GM10248 (cell line): ENCODE measurements around the gene ANK3.

Experiments used
- CTCF ChIA-PET: fragments of 300-600 bp; sonication (Branson Sonifier 250); formaldehyde crosslinking; extraction: SDS; loops from one replicate; lab custom pipeline; 2021; ENCODE audit warnings: antibody characterized with exemption; lab: Yijun Ruan, JAX
- POLR2A ChIA-PET: fragments of 350-650 bp; sonication (Branson Sonifier 250); formaldehyde crosslinking; extraction: SDS; loops from one replicate; lab custom pipeline; 2020; ENCODE audit warnings: antibody characterized with exemption; lab: Yijun Ruan, JAX
- DNase-seq: peaks from one replicate; pipeline ENCODE4 v3.0.0; 2012; ENCODE audit errors: extremely low spot score
- TF ChIP-seq, protein P1 (sequence below): IDR thresholded peaks from 2 replicates; pipeline ENCODE4 v1.5.1; 2012; ENCODE audit warnings: mild to moderate bottlenecking, low read depth; ENCODE audit errors: extremely low read depth, missing control alignments, control extremely low read depth

ANK3 gene

GRCh38 chr10:60155943-60156683 lies 233.6 kb downstream of the ANK3 start:
- TF ChIP-seq, protein P1, sequence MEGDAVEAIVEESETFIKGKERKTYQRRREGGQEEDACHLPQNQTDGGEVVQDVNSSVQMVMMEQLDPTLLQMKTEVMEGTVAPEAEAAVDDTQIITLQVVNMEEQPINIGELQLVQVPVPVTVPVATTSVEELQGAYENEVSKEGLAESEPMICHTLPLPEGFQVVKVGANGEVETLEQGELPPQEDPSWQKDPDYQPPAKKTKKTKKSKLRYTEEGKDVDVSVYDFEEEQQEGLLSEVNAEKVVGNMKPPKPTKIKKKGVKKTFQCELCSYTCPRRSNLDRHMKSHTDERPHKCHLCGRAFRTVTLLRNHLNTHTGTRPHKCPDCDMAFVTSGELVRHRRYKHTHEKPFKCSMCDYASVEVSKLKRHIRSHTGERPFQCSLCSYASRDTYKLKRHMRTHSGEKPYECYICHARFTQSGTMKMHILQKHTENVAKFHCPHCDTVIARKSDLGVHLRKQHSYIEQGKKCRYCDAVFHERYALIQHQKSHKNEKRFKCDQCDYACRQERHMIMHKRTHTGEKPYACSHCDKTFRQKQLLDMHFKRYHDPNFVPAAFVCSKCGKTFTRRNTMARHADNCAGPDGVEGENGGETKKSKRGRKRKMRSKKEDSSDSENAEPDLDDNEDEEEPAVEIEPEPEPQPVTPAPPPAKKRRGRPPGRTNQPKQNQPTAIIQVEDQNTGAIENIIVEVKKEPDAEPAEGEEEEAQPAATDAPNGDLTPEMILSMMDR: no peak
- POLR2A ChIA-PET: no interaction called here
- no peak for DNase-seq
- CTCF ChIA-PET: interaction anchor here (1.0 to 1.1 kb wide), 3 partner anchors 10 to 17 kb away, joined by 3 to 4 read pairs (median 3); no protein-coding TSS in a partner anchor

GRCh38 chr10:60155099-60155877 lies 234.4 kb downstream of the ANK3 start:
- DNase-seq: no peak
- ChIA-PET CTCF (interaction anchor here (1.0 to 1.1 kb wide), 2 partner anchors 16 to 18 kb away, joined by 3 to 4 read pairs; no protein-coding TSS in a partner anchor), POLR2A (no interaction called here)
- TF ChIP-seq, protein P1: no peak

DNA sequence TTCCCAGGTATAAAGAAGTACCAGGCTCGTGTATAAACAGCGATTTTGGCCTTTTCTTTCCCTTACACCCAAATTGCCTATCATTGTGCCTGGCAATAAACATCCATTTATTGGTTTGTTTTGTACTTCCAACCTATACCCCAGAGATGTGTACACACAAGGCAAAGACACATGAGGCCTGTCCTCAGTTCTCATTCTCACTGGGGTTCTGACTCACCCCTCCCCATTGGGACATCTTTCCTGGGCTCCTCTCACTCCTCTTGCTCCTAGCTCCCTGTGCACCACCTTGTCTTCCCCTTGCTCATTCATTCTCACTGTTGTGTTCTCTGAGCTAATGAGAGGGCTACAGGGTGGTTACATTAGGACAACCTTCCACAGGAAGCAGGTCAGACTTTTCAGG lies 240.7 kb downstream of the ANK3 start:
- POLR2A ChIA-PET: interaction anchor here (0.5 kb wide), 1 partner anchor 82 kb away, joined by 4 read pairs; no protein-coding TSS in a partner anchor
- CTCF ChIA-PET: interaction anchor here (1.4 kb wide), 1 partner anchor 34 kb away, joined by 3 read pairs; no protein-coding TSS in a partner anchor
- DNase-seq: no peak
- TF ChIP-seq, protein P1: no peak

DNA sequence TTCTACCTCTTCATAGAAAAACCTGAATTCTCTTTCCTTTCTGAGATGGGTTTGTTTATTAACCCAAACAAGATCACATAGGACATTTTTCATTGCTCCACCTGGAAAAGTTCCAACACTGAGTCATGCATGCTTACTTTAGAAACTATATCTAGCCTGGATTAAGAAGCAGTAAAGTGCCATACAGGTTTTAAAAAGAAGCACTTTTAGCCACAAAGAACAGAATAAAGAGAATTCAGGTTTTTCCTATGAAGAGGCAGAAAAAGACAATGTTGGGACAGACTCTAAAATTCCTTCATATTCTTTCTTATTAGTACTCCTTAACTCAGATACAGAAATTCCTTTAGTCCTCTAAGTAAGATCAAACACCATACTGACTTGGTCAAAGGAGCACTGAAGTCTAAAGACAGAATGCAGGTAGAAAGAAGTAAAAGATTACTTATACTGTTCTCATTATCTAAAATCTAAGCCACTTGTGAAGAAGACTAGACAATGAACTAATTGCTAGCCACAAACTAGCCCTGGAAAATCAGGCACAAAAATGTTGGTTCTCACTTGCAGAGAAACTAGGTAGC lies 241.3 kb downstream of the ANK3 start:
- TF ChIP-seq, protein P1: no peak
- no peak for DNase-seq
- ChIA-PET POLR2A (no interaction called here), CTCF (interaction anchor here (1.4 kb wide), 1 partner anchor 33 kb away, joined by 3 read pairs; no protein-coding TSS in a partner anchor)

DNA sequence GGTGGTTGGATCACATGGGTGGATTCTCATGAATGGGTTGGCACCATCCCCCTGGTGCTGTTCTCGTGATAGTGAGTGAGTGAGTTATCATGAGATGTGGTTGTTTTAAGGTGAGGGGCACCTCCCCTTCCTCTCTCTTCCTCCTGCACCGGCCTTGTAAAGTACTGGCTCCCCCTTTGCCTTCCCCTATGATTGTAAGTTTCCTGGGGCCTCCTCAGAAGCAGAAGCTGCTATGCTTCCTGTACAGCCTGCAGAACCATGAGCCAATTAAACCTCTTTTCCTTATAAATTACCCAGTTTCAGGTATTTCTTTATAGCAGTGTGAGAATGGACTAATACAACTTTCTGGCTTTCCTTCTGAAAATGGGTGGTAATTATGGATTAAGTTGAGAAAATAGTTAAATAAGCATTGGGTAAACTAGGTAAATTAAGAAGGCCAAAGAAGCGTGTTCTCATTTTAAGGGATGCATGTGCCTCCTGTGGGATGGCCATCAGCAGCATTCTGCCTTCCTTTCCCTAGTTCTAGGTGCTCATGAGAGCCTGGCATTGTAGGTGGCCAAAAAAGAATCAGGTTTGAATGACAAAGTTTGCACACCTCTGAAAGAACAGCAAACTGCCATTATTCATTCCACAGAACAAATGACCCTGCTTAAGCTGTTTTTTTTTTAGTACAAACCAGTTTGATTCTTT lies 242.0 kb downstream of the ANK3 start:
- ChIA-PET CTCF (no interaction called here), POLR2A (no interaction called here)
- DNase-seq: no peak
- TF ChIP-seq, protein P1: no peak

- DNase-seq: no peak
- ChIA-PET CTCF (no interaction called here), POLR2A (no interaction called here)
- TF ChIP-seq, protein P1: no peak
These were observed 242.7 kb downstream of the ANK3 start for GRCh38 chr10:60147025-60147424.
